ENCODE measurements around the gene WNT7A.

Gene WNT7A

GRCh38 chr3:13785351-13785750, 94.5 kb downstream of the WNT7A start:
- TF ChIP-seq CTCF (IDR thresholded peaks at IDR 0.05; ENCODE audit: low read depth, low read length): no peak
- peaks cover 100% of the 10 kb centered on the region for H3K27me3 ChIP-seq (ENCODE audit: insufficient read depth, low read depth, severe bottlenecking)
- H3K4me3 ChIP-seq (ENCODE audit: low read depth, low read length): no peak overlapping the region
- DNase-seq: no peak
- H3K36me3 ChIP-seq: no peaks in the 10 kb centered on the region
- H3K9me3 ChIP-seq (ENCODE audit: severe bottlenecking): no peaks in the 10 kb centered on the region
- no peak overlapping the region for H3K27ac ChIP-seq

GRCh38 chr3:13783476-13783875, 96.4 kb downstream of the WNT7A start:
- no peak for DNase-seq
- Histone ChIP-seq H3K4me3 (ENCODE audit: low read depth, low read length) (no peak overlapping the region), H3K9me3 (ENCODE audit: severe bottlenecking) (no peaks in the 10 kb centered on the region), H3K36me3 (no peaks in the 10 kb centered on the region), H3K27ac (no peak overlapping the region), H3K27me3 (ENCODE audit: insufficient read depth, low read depth, severe bottlenecking) (peaks cover 100% of the 10 kb centered on the region)
- TF ChIP-seq CTCF (IDR thresholded peaks at IDR 0.05; ENCODE audit: low read depth, low read length): no peak

GRCh38 chr3:13782501-13782900, 97.4 kb downstream of the WNT7A start:
- H3K27me3 ChIP-seq (ENCODE audit: insufficient read depth, low read depth, severe bottlenecking): peaks cover 100% of the 10 kb centered on the region
- no peak overlapping the region for H3K4me3 ChIP-seq (ENCODE audit: low read depth, low read length)
- TF ChIP-seq CTCF (IDR thresholded peaks at IDR 0.05; ENCODE audit: low read depth, low read length): no peak
- DNase-seq: no peak
- H3K27ac ChIP-seq: no peak overlapping the region
- H3K36me3 ChIP-seq: no peaks in the 10 kb centered on the region
- H3K9me3 ChIP-seq (ENCODE audit: severe bottlenecking): no peaks in the 10 kb centered on the region

- no peak for DNase-seq
- Histone ChIP-seq H3K27ac (no peak overlapping the region), H3K4me3 (ENCODE audit: low read depth, low read length) (no peak overlapping the region), H3K27me3 (ENCODE audit: insufficient read depth, low read depth, severe bottlenecking) (peaks cover 100% of the 10 kb centered on the region), H3K9me3 (ENCODE audit: severe bottlenecking) (no peaks in the 10 kb centered on the region), H3K36me3 (no peaks in the 10 kb centered on the region)
- TF ChIP-seq CTCF (IDR thresholded peaks at IDR 0.05; ENCODE audit: low read depth, low read length): no peak
Observed at GRCh38 chr3:13781417-13781816, 98.5 kb downstream of the WNT7A start.

GRCh38 chr3:13780432-13781176, 99.3 kb downstream of the WNT7A start:
- no peak for TF ChIP-seq CTCF (IDR thresholded peaks at IDR 0.05; ENCODE audit: low read depth, low read length)
- Histone ChIP-seq H3K27me3 (ENCODE audit: insufficient read depth, low read depth, severe bottlenecking) (peaks cover 100% of the 10 kb centered on the region), H3K36me3 (no peaks in the 10 kb centered on the region), H3K9me3 (ENCODE audit: severe bottlenecking) (no peaks in the 10 kb centered on the region), H3K4me3 (ENCODE audit: low read depth, low read length) (no peak overlapping the region), H3K27ac (no peak overlapping the region)
- DNase-seq: no peak
